ENCODE results near the gene DUSP9. TPM values are rescaled to one million over a fixed set of nuclear protein-coding genes. Genes with fewer than 3 reads are reported as not detected.

Gene DUSP9
- polyA plus RNA-seq, 1 donor from 2014 or later, result 0.94 TPM

GRCh38 chrX:153628129-153628528 is 18.9 kb upstream of the DUSP9 start:
- Histone ChIP-seq H3K36me3 (ENCODE audit: insufficient read depth, low read length) (no peaks in the 10 kb centered on the region), H3K27ac (ENCODE audit: low read length) (no peak overlapping the region), H3K9ac (ENCODE audit: low read length) (no peak overlapping the region), H3K9me2 (ENCODE audit: insufficient read depth, low read length) (no peaks in the 10 kb centered on the region), H3K27me3 (ENCODE audit: insufficient read depth, low read depth, low read length) (no peaks in the 10 kb centered on the region), H3K4me2 (ENCODE audit: low read length) (no peak overlapping the region), H3K9me3 (ENCODE audit: low read length) (no peaks in the 10 kb centered on the region), H3K79me2 (replicated peaks; ENCODE audit: insufficient read depth, low read length) (no peaks in the 10 kb centered on the region), H3F3A (ENCODE audit: insufficient read depth, low read length, poor library complexity, severe bottlenecking) (no peaks in the 10 kb centered on the region), H2AFZ (ENCODE audit: low read depth, low read length) (no peak overlapping the region), H3K4me3 (ENCODE audit: low read length) (no peak overlapping the region), H4K20me1 (ENCODE audit: insufficient read depth) (no peaks in the 10 kb centered on the region)
- no peak for TF ChIP-seq CTCF (IDR thresholded peaks at IDR 0.05; ENCODE audit: poor library complexity, severe bottlenecking)
- no peak for TF ChIP-seq EZH2 (IDR thresholded peaks at IDR 0.05; ENCODE audit: borderline replicate concordance, insufficient read depth, low read length, poor library complexity, severe bottlenecking)
- no peak for TF ChIP-seq POLR2AphosphoS5 (IDR thresholded peaks at IDR 0.05)
- TF ChIP-seq REST (IDR thresholded peaks at IDR 0.05; ENCODE audit: borderline replicate concordance), result no peak
- TF ChIP-seq EP300 (conservative IDR thresholded peaks at IDR 0.05; ENCODE audit: poor library complexity, severe bottlenecking), result no peak
- no peak for TF ChIP-seq TAF1 (IDR thresholded peaks at IDR 0.05; ENCODE audit: low read depth)
- no peak for TF ChIP-seq SMC3 (conservative IDR thresholded peaks at IDR 0.05; ENCODE audit: poor library complexity)
- TF ChIP-seq MXI1 (conservative IDR thresholded peaks at IDR 0.05; ENCODE audit: poor library complexity, severe bottlenecking), result no peak
- TF ChIP-seq RAD21 (conservative IDR thresholded peaks at IDR 0.05), result no peak

- H3K4me3 ChIP-seq (ENCODE audit: low read length), result no peak overlapping the region
- H3K27me3 ChIP-seq (ENCODE audit: insufficient read depth, low read depth, low read length), result no peaks in the 10 kb centered on the region
- no peaks in the 10 kb centered on the region for H3K79me2 ChIP-seq (replicated peaks; ENCODE audit: insufficient read depth, low read length)
- no peaks in the 10 kb centered on the region for H3K9me2 ChIP-seq (ENCODE audit: insufficient read depth, low read length)
- no peak overlapping the region for H3K27ac ChIP-seq (ENCODE audit: low read length)
- no peak overlapping the region for H2AFZ ChIP-seq (ENCODE audit: low read depth, low read length)
- no peaks in the 10 kb centered on the region for H3K9me3 ChIP-seq (ENCODE audit: low read length)
- H3F3A ChIP-seq (ENCODE audit: insufficient read depth, low read length, poor library complexity, severe bottlenecking), result no peaks in the 10 kb centered on the region
- H4K20me1 ChIP-seq (ENCODE audit: insufficient read depth), result no peaks in the 10 kb centered on the region
- H3K36me3 ChIP-seq (ENCODE audit: insufficient read depth, low read length), result no peaks in the 10 kb centered on the region
- TF ChIP-seq CTCF (IDR thresholded peaks at IDR 0.05; ENCODE audit: poor library complexity, severe bottlenecking) (no peak), RAD21 (conservative IDR thresholded peaks at IDR 0.05) (no peak), EZH2 (IDR thresholded peaks at IDR 0.05; ENCODE audit: borderline replicate concordance, insufficient read depth, low read length, poor library complexity, severe bottlenecking) (no peak), SMC3 (conservative IDR thresholded peaks at IDR 0.05; ENCODE audit: poor library complexity) (no peak), EP300 (conservative IDR thresholded peaks at IDR 0.05; ENCODE audit: poor library complexity, severe bottlenecking) (no peak), TAF1 (IDR thresholded peaks at IDR 0.05; ENCODE audit: low read depth) (no peak), MXI1 (conservative IDR thresholded peaks at IDR 0.05; ENCODE audit: poor library complexity, severe bottlenecking) (no peak), POLR2AphosphoS5 (IDR thresholded peaks at IDR 0.05) (no peak), REST (IDR thresholded peaks at IDR 0.05; ENCODE audit: borderline replicate concordance) (no peak)
- no peak overlapping the region for H3K9ac ChIP-seq (ENCODE audit: low read length)
- H3K4me2 ChIP-seq (ENCODE audit: low read length), result no peak overlapping the region
Observed at GRCh38 chrX:153628665-153629064, 18.3 kb upstream of the DUSP9 start.

All from neural cell (in vitro differentiated cells).